Right lobe of liver (tissue), 6 donors: ENCODE measurements around the gene VAV3. TPM values are rescaled to one million over a fixed set of nuclear protein-coding genes. Genes with fewer than 3 reads are reported as not detected.
"Not testable (repeated sequence)": the region's sequence is repeated elsewhere in the genome, so short reads cannot be mapped to it uniquely, and the experiment has no call there.

Experiments used
- ATAC-seq, 4 donors: fragments of 200-7000 bp; cut with Tn5 transposase; one replicate each; pipeline ENCODE4 v1.9.1; 2020; ENCODE audit warnings: mild to moderate bottlenecking in 4 of 4, moderate library complexity in 4 of 4
- DNase-seq, 3 donors: peaks; one replicate each; pipeline ENCODE4 v3.0.0-alpha.2; 2020
- H3K27ac ChIP-seq, 3 donors: fragments of 200-600 bp; one replicate each; pipeline ENCODE4 v1.8.0; 2022
- H3K27me3 ChIP-seq, 2 donors: fragments of 200-600 bp; one replicate each; pipeline ENCODE4 v1.8.0; 2022
- H3K36me3 ChIP-seq, 4 donors: fragments of 200-600 bp; sonication (generic) in 1 of 4; one replicate each; pipeline versions ENCODE4 v1.5.1 to v1.8.0; 2017 to 2022; ENCODE audit warnings: control low read depth in 1 of 4
- H3K4me1 ChIP-seq, 4 donors: fragments of 200-600 bp; sonication (generic) in 1 of 4; one replicate each; pipeline versions ENCODE4 v1.5.1 to v1.8.0; 2017 to 2022; ENCODE audit warnings: control low read depth in 1 of 4
- H3K4me3 ChIP-seq, 3 donors: fragments of 200-600 bp; one replicate each; pipeline ENCODE4 v1.8.0; 2022
- H3K9me3 ChIP-seq, 4 donors: fragments of 200-600 bp; sonication (generic) in 1 of 4; one replicate each; pipeline versions ENCODE4 v1.5.1 to v1.8.0; 2017 to 2022; ENCODE audit warnings: control low read depth in 1 of 4
- CTCF ChIP-seq, 4 donors: fragments of 200-600 bp in 3 of 4; fragments of 450-650 bp in 1 of 4; IDR thresholded peaks; one replicate each; pipeline versions ENCODE4 v1.5.1 to v1.8.0; 2016 to 2022; ENCODE audit warnings: antibody characterized with exemption in 4 of 4, mild to moderate bottlenecking in 2 of 4
- POLR2A ChIP-seq: fragments of 450-650 bp; IDR thresholded peaks from one replicate; pipeline ENCODE4 v1.6.1; 2017; ENCODE audit warnings: antibody characterized with exemption, mild to moderate bottlenecking
- WGBS: methylation state at CpG from one replicate; pipeline ENCODE4 v1.1.6; 2018; ENCODE audit warnings: low coverage, low lambda C conversion rate; ENCODE audit not compliant: insufficient coverage; ENCODE audit errors: missing lambda C conversion rate; 5-methylcytosine and 5-hydroxymethylcytosine counted together
- intact Hi-C, 2 donors: fragments of 100-400 bp; cut with DNase I; formaldehyde crosslinking; loops; one replicate each; pipeline versions ENCODE4 v1.11.2 to v1.14.1; 2022
- total RNA-seq, 6 experiments: library from RNA; depleted of rRNA in 2 of 6; stranded (reverse); fragments of >200 nt in 2 of 6; fragmentation: NEBNext Ultra II Directional in 3 of 6; extraction: Animal tissue kit (Norgen Biotek cat#: 25700) in 3 of 6; gene quantifications; one replicate each; pipeline versions ENCODE4 v1.1.0 to v1.2.4, GENCODE V29; 2016 to 2023
- donor health status: DM: no; HTN: yes; CAD: no.
- donor health status: DM: no; HTN: no; CAD: no.
- donor health status: DM: no; HTN: no; CAD: no.
- donor health status: DM: no; HTN: yes; CAD: no.
- donor health status: DM: no; HTN: yes; CAD: no.

VAV3 gene
- total RNA-seq, 6 experiments from 2014 or later = 0.77 to 3.6 (median 1.5) TPM

- intact Hi-C loops = no loop called here
- no peaks in the 10 kb centered on the region for H3K27me3 ChIP-seq
- H3K9me3 ChIP-seq = no peaks in the 10 kb centered on the region
- no peak for TF ChIP-seq CTCF (IDR thresholded peaks at IDR 0.05)
- TF ChIP-seq POLR2A = no peak
- DNase-seq (no peak), ATAC-seq (no peak)
- H3K36me3 ChIP-seq = no peaks in the 10 kb centered on the region
- no peaks in the 10 kb centered on the region for H3K4me1 ChIP-seq
- WGBS = 40% methylated on average over 3 of the region's 5 CpGs
- H3K4me3 ChIP-seq = no peak overlapping the region
- H3K27ac ChIP-seq = no peak overlapping the region
Observed at GRCh38 chr1:107858323-107858722, 106.7 kb downstream of the VAV3 start.

- H3K27me3 ChIP-seq = no peaks in the 10 kb centered on the region
- H3K4me3 ChIP-seq = no peak overlapping the region
- ATAC-seq (peak in 3 of 4 donors; percentile 27 to 64 (median 52)), DNase-seq (no peak)
- TF ChIP-seq POLR2A = no peak
- no peak for TF ChIP-seq CTCF (IDR thresholded peaks at IDR 0.05)
- intact Hi-C loops = no loop called here
- no peaks in the 10 kb centered on the region for H3K4me1 ChIP-seq
- H3K36me3 ChIP-seq = no peaks in the 10 kb centered on the region
- no peaks in the 10 kb centered on the region for H3K9me3 ChIP-seq
- H3K27ac ChIP-seq = no peak overlapping the region
Observed at GRCh38 chr1:107851418-107851817, 113.6 kb downstream of the VAV3 start.

- 18% methylated on average over 5 of the region's 7 CpGs for WGBS
- H3K9me3 ChIP-seq, intact Hi-C loops, H3K27ac ChIP-seq, DNase-seq, H3K27me3 ChIP-seq, H3K4me1 ChIP-seq, H3K4me3 ChIP-seq, H3K36me3 ChIP-seq: not testable (repeated sequence)
- ATAC-seq = peak; percentile 20 to 55 (median 42)
Observed at GRCh38 chr1:107844541-107845194, 120.3 kb downstream of the VAV3 start.

GRCh38 chr1:107843989-107844388 is 121.0 kb downstream of the VAV3 start:
- no peak overlapping the region for H3K4me3 ChIP-seq
- H3K27me3 ChIP-seq = no peaks in the 10 kb centered on the region
- WGBS = 30% methylated on average over 2 of the region's 6 CpGs
- intact Hi-C loops = no loop called here
- no peak overlapping the region for H3K27ac ChIP-seq
- no peak for ATAC-seq
- no peaks in the 10 kb centered on the region for H3K4me1 ChIP-seq
- no peak for DNase-seq
- no peaks in the 10 kb centered on the region for H3K9me3 ChIP-seq
- no peak for TF ChIP-seq POLR2A
- no peak for TF ChIP-seq CTCF (IDR thresholded peaks at IDR 0.05)
- H3K36me3 ChIP-seq = no peaks in the 10 kb centered on the region

- no peaks in the 10 kb centered on the region for H3K4me1 ChIP-seq
- H3K27me3 ChIP-seq = no peaks in the 10 kb centered on the region
- intact Hi-C loops = no loop called here
- DNase-seq (no peak), ATAC-seq (no peak)
- no peaks in the 10 kb centered on the region for H3K9me3 ChIP-seq
- H3K27ac ChIP-seq = no peak overlapping the region
- H3K4me3 ChIP-seq = no peak overlapping the region
- 38% methylated on average over 2 of the region's 2 CpGs for WGBS
- TF ChIP-seq CTCF (IDR thresholded peaks at IDR 0.05) (no peak), POLR2A (no peak)
- no peaks in the 10 kb centered on the region for H3K36me3 ChIP-seq
Observed at GRCh38 chr1:107842241-107842640, 122.7 kb downstream of the VAV3 start.
